Anterior cingulate cortex (tissue), 58 donors: ENCODE results near the gene TCEA2.

Experiments used
- DNase-seq, 58 donors: peaks; one replicate each; lab custom pipeline; 2025; lab: John Stamatoyannopoulos, UW

TCEA2 gene

GRCh38 chr20:64047968-64048401 lies 15.0 kb upstream of the TCEA2 start:
- DNase-seq = no peak

GRCh38 chr20:64048402-64049044 lies 14.5 kb upstream of the TCEA2 start:
- no peak for DNase-seq

- DNase-seq = no peak
Measured at GRCh38 chr20:64049060-64049877, 13.7 kb upstream of the TCEA2 start, which contains the start of gene SOX18. SOX18 (minus strand) TSS chr20:64049639; CDS start chr20:64049516, 123 bp downstream.

- DNase-seq = no peak
Measured at GRCh38 chr20:64049878-64050260, 13.1 kb upstream of the TCEA2 start.

GRCh38 chr20:64050261-64051032 lies 12.6 kb upstream of the TCEA2 start:
- DNase-seq = no peak

- DNase-seq = no peak
Measured at GRCh38 chr20:64051033-64051452, 12.0 kb upstream of the TCEA2 start.

- DNase-seq = no peak
Measured at GRCh38 chr20:64051561-64052325, 11.3 kb upstream of the TCEA2 start.

- DNase-seq = no peak
Measured at GRCh38 chr20:64052326-64052722, 10.7 kb upstream of the TCEA2 start.

- DNase-seq = no peak
Measured at GRCh38 chr20:64052987-64053840, 9.8 kb upstream of the TCEA2 start.

GRCh38 chr20:64053841-64054661 lies 8.9 kb upstream of the TCEA2 start:
- DNase-seq = no peak

- DNase-seq = no peak
Measured at GRCh38 chr20:64055396-64055892, 7.6 kb upstream of the TCEA2 start.

GRCh38 chr20:64055893-64056638 lies 6.9 kb upstream of the TCEA2 start:
- no peak for DNase-seq

- DNase-seq = no peak
Measured at GRCh38 chr20:64056639-64056888, 6.4 kb upstream of the TCEA2 start.

- no peak for DNase-seq
Measured at GRCh38 chr20:64056889-64057627, 5.9 kb upstream of the TCEA2 start.

GRCh38 chr20:64057628-64058498 lies 5.1 kb upstream of the TCEA2 start:
- peak in 30 of 58 donors; percentile 8 to 66 (median 26) for DNase-seq

- peak in 3 of 58 donors; percentile 8 to 15 (median 9) for DNase-seq
Measured at GRCh38 chr20:64058536-64058935, 4.5 kb upstream of the TCEA2 start.
